OCI-M1 (cell line): ENCODE data around the gene FXYD6.
A peak's percentile ranks its signal among the peaks of the same experiment; 100 is the strongest.

Experiments
- DNase-seq: peaks from one replicate; lab custom pipeline; 2025; lab: John Stamatoyannopoulos, UW

FXYD6 gene

DNA sequence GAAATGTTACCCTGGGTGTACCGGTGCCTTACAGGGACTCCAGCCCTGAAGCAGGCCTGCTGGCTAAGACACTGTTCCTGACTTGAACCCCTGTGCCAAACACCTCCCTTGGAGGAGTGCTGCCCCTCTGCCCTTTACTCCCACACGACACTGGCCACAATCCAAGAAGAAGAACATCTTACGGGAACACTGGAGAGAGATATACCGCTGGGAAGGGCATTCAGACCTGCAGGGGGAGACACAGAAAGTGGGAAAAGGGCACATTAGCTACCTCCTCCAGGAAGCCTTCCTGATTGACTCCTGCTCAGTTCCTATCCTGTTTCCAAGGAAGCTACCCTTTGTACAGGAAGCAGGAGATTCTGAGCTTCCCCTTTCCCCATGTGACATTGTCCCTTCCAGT lies 34.1 kb upstream of the FXYD6 start:
- DNase-seq: peak; percentile 20

DNA sequence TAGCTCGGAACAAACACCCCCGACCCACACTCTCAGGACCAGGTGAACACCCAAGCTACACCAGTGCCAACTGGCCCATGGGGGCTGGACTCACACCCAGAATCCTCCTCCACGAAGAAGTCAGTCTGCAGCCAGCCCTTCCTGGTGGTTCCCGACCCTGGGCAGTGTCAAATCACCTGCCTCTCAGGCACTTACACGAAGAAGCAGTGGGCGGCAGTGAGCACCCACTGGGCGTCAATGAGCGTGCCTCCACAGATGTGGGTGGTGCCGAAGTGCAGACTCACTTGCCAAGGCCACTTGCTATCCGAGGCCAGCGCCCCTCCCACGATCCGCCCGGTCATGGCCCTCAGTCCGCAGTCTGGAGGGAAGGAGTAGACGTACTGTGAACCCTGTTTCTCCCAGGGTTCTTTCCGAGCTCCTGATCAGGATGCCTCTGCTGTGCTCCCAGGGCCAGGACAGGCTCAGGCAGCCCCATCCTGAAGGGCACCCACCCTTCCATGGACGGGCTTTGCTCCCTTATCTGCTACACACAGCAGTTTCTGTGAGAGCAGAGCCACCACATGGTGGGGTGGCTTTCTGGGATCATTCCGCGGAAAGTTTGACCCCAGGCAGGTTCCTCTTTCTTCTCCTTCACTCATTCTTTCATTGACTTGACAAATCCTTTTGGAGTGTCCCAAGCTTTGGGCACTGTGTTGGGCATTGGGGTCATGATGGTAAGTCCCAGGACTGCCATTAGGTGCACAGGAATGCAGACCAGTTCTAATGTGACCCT lies 33.3 kb upstream of the FXYD6 start:
- peak; percentile 73 for DNase-seq

DNA sequence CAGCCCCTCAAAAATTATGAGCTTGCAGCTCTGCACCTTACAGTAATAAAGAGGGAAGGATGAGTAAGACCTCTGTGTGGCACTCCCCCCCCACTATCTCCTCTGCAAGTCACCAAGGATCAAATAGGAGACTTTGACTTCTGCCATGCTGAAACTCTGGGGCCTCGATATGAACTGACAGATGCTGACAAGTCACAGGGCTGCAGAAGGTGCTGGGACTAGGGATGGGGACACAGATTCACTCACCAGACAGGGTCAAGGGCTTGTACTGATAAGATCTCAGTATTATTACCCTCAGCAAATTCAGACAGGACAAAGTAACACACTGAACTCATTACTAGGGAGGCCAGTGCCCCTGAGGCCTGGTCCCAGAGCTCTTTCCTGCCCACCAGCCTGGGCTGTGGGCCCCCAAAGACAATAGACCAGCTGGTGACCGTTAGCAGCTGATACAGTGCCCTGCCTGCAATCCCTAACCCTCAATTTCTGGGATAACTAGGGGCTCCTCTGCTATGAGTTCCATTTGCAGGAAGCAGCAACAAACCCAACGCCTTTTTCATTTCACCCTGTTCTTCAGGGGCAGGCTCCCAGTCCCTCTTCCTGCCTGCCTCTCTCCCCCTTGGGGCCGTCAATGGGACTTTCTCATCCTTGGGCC lies 32.6 kb upstream of the FXYD6 start:
- peak; percentile 30 for DNase-seq

DNA sequence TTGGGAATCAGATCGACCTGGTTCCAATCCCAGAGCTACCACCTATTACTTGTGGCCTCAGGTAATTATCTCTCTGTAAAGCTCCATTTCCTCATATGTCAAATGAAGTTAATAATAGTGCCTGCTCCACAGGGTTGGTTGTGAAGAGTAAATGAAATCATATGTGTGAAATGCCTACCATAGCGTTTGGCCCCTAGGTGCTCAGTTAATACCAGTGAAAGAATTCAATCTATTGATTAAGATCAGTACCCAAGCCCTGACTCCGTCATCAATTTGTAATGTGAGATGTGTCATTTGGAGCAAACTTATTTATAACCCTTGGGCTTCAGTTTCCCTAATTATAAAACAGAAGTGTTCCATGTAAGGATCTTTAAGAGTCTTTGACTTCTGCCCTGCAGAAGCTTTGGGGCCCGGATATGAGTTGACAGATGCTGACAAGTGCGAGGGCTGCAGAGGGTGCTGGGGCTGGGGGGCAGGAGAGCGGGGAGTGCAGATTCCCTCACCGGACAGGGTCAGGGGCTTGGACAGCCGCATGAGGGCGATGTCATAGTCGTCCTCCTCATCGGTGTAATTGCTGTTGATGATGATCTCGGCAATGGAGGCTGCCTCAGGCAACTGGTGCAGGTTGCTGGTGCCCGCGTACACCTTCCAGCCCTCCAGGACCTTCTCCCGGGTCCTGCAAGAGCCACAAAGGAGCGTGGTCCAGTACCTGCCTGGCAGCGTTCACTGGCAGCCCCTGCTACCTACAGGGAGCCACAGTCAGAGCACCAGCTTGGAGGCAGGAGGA lies 31.8 kb upstream of the FXYD6 start:
- peak; percentile 32 for DNase-seq

DNA sequence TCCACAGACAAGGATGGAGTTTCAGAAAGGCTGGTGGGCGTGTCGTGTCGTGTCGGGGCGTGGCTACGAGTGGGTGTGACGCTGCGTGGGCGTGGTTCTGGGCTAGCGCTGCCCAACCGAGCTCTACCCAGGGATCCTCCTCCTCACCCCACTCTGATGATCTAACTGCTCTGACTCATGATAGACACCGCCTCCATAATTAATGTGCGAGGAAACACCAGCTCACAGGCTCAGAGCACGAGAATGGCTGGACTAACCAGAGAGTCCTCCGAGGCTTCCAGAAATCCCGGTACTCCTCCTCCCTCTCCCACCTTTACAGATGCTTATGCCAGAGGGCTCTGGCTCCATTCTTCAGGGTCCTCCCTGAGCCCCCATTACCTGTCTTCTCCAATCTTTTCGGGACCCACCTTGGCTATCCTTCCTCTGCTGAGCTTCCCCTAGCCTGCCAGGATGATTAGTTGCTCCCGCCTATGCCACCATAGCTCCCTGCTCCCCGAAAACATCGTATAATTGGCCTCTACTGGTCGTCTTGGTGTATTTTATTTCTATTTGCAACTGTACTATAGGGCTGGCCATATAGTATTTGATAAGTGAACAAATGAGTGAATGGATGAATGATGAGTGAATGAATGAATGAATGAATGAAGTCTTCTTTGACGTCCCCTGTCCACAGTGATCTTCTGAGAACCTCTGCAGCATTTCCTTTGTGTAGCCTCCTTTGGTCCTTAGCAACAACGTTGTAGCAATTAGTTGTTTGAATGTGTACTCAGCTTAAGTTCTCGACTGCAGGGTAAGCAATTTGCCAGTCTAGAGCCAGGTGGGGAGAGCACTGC lies 31.0 kb upstream of the FXYD6 start:
- DNase-seq: peak; percentile 97

DNA sequence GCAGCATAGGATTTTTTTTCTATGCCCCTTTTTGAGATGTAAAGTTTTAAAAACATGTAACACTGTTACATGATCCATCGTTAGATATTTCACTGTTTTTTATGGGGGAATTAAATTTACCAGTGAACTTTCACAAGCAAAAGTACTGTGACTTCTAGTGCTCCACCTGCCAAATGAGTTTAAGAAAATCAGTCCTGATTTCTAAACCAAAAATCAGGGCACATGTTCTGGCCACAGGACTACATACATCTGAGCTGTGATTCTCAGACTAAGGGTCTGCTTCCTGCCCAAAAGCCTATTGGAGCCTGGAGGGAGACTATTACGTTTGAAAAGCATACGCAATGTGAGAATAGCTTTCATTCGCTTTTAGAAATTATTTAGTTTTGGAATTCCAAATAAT lies 30.3 kb upstream of the FXYD6 start:
- DNase-seq: no peak

DNA sequence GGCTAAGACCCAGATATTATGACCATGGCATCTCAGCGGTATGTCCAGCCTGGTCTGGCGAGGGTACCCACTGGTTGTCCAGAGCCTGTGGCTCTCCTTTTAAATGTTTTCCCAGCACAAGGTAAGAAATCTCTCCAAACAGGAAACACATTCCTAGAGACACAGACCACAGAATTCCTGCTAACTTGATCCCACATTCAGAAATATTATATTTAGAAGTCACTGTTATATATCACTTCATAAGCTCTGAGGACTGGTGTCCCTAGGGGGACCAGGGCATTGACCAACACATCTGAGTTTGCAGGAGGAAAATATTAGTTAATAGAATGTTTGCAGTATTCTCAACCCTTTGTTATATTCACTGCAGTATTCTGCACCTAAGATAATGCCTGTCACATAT lies 29.7 kb upstream of the FXYD6 start:
- DNase-seq: no peak

DNA sequence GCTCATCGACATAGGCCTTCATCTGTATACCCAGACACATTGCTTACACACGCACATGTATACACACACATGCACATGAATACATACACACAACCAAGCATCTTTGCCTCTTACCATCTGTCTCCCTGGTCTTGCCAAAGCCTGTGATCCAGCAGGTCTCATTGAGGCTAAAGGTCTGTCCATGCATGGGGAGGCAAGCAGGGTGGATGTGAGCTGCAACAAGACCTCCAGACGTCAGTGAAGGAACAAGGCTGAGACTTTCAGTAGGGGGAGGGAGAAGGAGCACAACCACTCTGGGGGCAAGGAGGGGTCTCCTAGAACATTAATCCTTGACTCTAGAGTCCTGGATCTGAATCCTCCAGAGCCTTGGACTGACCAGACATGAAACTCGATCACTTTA lies 29.1 kb upstream of the FXYD6 start:
- no peak for DNase-seq

DNA sequence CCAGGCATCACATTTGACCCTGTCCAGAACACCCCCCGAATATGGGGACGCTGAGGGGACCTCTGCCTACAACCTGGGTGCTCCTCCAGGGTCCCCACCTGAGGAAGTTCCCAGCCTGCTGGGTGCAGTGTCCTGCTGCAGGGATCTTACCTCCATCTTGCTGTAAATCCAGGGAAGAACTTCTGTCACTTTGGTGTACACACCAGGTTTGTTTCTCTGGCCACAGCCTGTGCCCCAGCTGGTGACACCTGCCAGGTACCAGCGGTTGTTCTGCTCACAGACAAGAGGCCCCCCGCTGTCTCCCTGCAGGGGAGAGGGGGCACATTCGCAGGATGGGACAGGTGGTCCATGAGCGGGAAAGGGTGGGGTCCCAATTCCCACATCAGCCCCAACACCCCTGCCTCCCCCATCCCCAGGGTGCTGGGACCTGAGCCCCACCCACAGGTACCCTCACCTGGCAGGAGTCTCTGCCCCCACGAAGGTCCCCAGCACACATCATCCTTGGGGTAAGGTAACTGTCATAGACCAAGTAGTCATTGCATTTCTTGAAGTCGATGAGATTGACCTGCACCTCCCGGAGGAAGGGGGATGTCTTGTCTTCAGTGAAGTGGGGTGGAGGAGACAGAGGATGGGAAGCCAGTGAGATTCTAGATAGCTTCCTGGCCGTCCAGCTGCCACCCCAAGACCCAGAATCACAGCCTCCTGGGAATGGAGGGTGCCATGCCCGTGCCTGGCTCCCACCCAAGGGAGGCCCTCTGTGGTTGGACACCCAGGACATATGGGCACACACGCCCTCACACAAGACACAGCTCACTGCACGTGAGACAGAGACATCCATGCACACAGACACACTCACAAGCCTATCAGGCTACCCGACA lies 27.3 kb upstream of the FXYD6 start:
- no peak for DNase-seq

DNA sequence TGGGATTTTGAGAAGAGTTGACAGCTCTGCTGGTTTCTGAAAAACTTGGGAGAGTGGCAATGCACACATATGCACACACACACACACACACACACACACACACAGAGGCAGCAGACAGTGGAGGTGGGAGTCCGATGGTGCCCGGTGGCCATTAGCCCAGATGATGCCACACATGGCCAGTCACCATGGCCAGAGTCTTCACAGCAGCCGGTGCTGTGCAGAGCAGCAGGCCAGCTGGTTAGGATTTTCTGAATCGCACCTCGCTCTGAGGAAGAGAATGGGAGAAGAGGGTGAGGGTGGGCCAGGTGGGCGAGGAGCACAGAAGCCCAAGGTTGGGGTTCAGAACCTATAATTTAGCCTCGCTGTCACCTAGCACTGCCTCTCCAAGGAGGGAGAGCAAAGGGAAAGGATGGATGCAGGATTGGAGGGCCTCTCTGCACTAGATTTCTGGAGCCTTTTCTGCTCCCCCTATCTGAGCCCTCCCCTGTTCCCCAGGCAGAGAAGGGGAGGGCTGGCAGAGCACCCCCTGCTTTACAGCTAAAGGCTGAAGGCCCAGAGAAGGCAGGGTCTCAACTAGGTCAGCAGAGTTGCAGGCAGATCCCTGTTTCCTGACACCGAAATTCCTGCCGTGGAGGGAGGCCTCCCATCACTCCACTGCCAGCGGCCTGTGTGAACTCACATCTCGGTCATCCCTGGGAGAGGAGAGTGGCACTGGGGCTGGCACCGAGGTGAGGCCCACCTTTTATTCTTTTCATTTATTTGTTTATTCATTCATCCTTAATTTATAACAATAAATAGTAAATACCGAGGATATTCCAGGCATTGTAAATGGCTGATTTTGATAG lies 25.8 kb upstream of the FXYD6 start:
- DNase-seq: no peak

DNA sequence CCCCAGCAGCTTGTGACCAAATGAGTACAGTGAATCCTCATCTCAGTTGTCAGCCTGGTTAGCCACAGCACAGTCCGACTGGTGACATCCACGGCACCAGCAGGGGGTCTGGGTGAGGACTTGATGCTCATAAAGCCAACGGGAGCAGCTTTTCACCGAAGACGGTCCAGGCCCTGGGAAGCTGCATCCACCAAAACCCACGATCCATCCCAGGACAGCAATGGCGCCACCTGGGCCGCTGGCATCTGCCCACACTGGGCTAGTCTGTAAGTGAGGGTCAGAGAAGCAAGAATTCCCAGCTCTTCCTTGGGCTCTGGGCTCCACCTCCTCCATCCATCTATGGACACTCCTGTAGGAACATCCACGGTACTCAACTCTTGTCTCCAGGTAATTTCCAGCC lies 25.1 kb upstream of the FXYD6 start:
- DNase-seq: no peak

DNA sequence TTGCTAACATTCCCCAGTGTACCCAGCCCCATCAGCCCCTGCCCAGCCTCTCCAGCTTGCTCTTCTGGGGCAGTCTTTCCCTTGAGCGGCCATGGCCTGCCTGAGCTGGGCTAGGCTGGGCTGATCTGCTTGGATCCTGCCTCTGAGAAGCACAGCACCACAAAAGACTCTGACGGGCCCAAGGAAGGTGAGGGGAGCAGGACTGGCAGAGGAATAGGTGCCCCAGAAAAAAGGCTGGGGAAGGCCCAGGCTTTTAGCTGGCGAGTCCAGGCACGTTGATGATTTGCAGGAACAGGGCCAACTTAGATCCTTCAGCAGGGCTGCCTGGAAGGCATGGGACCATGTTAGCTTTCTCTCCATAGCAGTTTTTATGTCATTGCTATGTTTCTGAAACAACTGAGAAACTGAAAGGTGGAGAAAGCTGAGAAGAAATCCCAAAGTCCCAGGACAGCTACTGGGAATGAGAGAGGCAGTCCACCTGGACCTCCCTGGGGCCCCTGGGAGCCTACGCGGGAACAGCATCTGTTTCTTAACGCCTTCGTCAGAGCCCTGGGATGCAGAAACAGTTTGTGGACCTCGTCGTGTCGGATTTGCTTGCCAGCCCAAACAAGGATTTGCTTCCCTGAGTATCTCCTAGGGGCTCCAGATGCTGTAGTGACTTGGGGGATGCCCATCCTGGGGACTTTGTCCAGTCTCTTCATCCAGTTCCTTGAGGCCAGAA lies 24.4 kb upstream of the FXYD6 start:
- DNase-seq: no peak

DNA sequence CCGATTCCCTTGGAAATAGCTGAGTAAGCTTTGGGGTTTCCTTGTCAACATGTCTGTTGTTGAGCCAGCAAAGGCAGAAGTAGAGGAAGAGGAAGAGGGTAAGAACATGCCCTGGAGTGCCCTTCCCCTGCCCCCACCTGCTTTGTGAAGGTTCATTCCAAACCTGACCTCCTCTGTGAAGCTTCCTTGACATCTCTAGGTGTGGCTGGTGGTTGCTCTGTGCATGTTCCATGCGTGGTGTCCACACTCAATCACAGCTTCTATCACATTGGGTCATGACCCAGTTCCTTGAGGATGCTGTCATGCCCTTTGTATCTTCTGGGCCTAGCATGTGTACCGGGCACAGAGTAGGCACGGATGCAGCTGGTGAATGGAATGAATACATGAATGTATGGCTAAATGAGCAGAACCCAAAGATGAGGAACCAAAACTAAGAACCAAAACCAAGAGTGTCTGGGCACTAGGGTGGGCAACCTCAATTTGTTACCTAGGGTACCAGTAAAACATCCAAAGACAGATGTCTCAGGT lies 23.7 kb upstream of the FXYD6 start:
- no peak for DNase-seq

DNA sequence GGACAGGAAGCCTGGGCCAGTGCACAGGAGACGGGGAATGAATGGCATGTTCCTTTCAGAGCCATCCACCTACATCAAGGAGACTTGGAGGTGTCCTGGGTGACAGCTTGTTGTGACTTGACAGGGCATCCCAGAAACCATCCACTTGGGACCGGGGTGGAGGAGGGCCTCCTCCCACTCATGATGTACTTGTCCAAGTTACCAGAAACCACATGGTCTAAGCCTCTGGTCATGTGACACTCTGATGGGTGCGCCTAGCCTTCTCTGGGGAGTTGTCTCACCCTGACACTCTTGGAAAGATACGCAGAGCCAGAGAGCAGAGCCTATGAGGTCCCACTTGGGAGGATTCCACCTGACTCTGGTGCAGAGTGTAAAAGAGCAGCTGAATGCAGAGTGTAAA lies 21.6 kb upstream of the FXYD6 start:
- DNase-seq: no peak

DNA sequence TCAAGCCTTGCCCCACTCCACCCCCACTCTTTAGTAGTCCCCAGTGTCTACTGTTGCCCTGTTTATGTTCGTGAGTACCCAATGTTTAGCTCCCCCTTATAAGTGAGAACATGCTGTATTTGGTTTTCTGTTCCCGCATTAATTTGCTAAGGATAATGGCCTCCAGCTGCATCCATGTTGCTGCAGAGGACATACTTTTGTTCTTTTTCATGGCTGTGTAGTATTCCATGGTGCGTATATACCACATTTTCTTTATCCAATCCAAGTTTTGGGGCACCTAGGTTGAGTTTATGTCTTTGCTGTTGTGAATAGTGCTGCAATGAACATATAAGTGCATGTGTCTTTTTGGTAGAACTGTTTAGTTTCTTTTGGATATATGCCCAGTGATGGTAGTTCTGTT lies 16.2 kb upstream of the FXYD6 start:
- DNase-seq: no peak

DNA sequence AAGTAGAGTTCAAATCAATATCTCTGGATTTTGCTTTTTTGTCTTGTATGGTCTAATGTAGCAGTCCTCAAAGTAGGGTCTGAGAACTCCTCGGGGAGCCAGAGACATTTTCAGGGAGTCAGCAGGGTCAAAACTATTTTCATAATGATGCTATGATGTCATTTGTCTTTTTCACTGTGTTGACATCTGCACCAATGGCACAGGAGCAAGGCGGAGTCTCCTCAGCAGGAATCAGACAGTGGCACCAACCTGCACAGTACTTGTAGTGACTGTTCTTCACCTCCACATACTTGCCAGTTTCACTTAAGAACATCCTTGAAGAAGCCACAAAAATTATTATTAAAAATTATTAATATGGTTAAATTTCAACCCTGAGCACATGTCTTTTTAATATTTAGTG lies 14.9 kb upstream of the FXYD6 start:
- DNase-seq: no peak

DNA sequence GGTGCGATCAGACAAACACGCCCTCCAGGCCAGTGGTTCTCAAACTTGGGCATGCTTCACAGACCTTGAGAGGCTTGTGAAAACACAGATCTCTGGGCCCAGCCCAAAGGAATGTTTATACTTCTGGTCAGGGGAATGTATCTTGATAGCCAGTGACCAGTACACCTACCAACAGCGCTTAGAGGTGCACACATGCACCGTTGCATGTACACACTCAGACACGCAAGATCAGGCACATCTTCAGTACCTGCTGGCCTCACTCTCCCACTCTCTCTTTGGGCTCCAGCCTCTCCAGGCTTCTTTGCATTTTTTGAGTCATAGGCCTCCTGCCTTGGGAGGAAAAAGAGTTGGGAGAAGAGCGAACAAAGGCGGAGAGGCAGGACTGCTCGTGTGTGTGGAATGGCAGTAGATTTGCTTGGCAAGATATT lies 11.7 kb upstream of the FXYD6 start:
- DNase-seq: no peak

DNA sequence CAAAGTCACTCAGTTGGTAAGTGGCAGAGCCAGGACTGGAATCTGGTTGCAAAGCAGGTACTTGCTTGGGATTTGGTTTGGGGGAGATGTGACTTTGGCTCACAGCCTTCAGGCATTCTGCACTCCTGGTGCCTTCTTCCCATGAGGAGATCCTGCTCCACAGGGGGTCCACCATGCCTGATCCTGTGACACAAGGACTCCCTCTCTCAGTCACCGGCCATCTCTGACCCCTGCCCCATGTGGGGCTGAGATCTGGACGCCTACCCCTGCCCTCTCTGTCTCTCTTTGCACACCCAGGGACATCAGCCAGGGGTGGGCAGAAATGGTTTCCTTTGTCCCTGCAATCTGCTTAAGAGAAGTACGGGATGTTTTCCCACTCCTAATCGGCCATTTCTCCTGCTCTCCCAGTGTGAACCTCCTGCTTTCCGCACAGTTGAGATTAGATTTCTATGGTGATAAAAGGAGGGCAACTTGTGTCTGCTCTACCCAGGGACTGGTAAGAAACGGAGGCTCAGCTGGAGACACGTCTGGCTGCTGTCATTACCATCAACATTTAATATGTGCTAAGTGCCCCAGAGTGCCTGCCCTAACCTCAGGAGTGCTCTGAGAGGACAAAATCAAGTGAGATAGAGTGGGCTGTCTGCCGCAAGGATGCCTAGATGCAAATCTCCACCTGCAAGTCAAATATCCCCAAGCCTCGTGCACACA lies 11.1 kb upstream of the FXYD6 start:
- no peak for DNase-seq

DNA sequence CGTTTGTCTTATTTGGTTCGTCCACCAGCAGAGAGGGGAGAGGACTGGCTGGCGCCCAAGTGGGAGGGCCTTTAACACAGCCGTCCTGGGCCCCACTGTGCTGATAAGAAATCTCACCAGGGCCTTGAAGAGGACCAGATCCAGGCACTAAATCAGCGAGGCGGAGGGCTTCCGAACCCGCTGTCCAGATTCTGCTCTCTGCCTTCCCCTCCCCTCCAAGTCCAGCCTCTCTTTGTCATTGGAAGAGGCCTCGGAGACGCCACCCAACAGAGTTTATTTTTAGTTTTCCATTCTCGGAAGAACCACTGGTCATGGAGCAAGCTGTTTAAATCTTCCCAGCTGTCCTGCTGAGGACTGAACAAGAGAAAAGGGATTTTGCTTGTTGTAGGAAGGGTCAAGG lies 9.3 kb upstream of the FXYD6 start:
- no peak for DNase-seq
